Lower lobe of right lung (tissue), 2 donors: ENCODE measurements around the gene DPPA2. TPM values are rescaled to one million over a fixed set of nuclear protein-coding genes. Genes with fewer than 3 reads are reported as not detected.
A peak's percentile ranks its signal among the peaks of the same experiment; 100 is the strongest.

Experiments used
- ATAC-seq, 2 donors: fragments of 200-7000 bp; cut with Tn5 transposase; one replicate each; pipeline ENCODE4 v1.9.1; 2020 to 2022; ENCODE audit warnings: mild to moderate bottlenecking in 2 of 2, moderate library complexity in 2 of 2
- DNase-seq: peaks from one replicate; pipeline ENCODE4 v3.0.0-alpha.2; 2020
- H3K27ac ChIP-seq: fragments of 200-600 bp; one replicate; pipeline ENCODE4 v1.8.0; 2022
- H3K27me3 ChIP-seq: fragments of 200-600 bp; one replicate; pipeline ENCODE4 v1.8.0; 2022; ENCODE audit warnings: low read depth
- H3K36me3 ChIP-seq: fragments of 200-600 bp; one replicate; pipeline ENCODE4 v1.8.0; 2022; ENCODE audit warnings: mild to moderate bottlenecking
- H3K4me1 ChIP-seq: fragments of 200-600 bp; one replicate; pipeline ENCODE4 v1.8.0; 2022
- H3K4me3 ChIP-seq: fragments of 200-600 bp; one replicate; pipeline ENCODE4 v1.8.0; 2022; ENCODE audit warnings: mild to moderate bottlenecking
- H3K9me3 ChIP-seq: fragments of 200-600 bp; one replicate; pipeline ENCODE4 v1.8.0; 2022
- intact Hi-C: fragments of 100-400 bp; cut with DNase I; formaldehyde crosslinking; loops from one replicate; pipeline ENCODE4 v1.11.0; 2022
- total RNA-seq: library from RNA; stranded (reverse); fragmentation: NEBNext Ultra II Directional; extraction: Animal tissue kit (Norgen Biotek cat#: 25700); gene quantifications from one replicate; pipeline ENCODE4 v1.2.1, GENCODE V29; 2021
- TF ChIP-seq, protein P1 (sequence below): fragments of 200-600 bp; IDR thresholded peaks from one replicate; pipeline ENCODE4 v1.8.0; 2022; ENCODE audit warnings: antibody characterized with exemption, mild to moderate bottlenecking
- donor health status: DM: no; HTN: yes; CAD: no; lungs with severe emphysema.

DPPA2 gene
- total RNA-seq, 1 donor from 2014 or later = not detected

GRCh38 chr3:109313061-109313460, 3.3 kb downstream of the DPPA2 start:
- ATAC-seq (no peak), DNase-seq (no peak)
- Histone ChIP-seq H3K4me1 (no peaks in the 10 kb centered on the region), H3K27me3 (no peaks in the 10 kb centered on the region), H3K36me3 (no peaks in the 10 kb centered on the region), H3K4me3 (no peak overlapping the region), H3K9me3 (no peaks in the 10 kb centered on the region), H3K27ac (no peak overlapping the region)
- intact Hi-C loops = no loop called here
- TF ChIP-seq, protein P1, sequence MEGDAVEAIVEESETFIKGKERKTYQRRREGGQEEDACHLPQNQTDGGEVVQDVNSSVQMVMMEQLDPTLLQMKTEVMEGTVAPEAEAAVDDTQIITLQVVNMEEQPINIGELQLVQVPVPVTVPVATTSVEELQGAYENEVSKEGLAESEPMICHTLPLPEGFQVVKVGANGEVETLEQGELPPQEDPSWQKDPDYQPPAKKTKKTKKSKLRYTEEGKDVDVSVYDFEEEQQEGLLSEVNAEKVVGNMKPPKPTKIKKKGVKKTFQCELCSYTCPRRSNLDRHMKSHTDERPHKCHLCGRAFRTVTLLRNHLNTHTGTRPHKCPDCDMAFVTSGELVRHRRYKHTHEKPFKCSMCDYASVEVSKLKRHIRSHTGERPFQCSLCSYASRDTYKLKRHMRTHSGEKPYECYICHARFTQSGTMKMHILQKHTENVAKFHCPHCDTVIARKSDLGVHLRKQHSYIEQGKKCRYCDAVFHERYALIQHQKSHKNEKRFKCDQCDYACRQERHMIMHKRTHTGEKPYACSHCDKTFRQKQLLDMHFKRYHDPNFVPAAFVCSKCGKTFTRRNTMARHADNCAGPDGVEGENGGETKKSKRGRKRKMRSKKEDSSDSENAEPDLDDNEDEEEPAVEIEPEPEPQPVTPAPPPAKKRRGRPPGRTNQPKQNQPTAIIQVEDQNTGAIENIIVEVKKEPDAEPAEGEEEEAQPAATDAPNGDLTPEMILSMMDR = no peak

GRCh38 chr3:109297496-109297895, 18.8 kb downstream of the DPPA2 start:
- TF ChIP-seq, protein P1 = no peak
- H3K9me3 ChIP-seq = no peaks in the 10 kb centered on the region
- DNase-seq (no peak), ATAC-seq (no peak)
- intact Hi-C loops = no loop called here
- H3K4me3 ChIP-seq = no peak overlapping the region
- no peak overlapping the region for H3K27ac ChIP-seq
- H3K4me1 ChIP-seq = no peaks in the 10 kb centered on the region
- no peaks in the 10 kb centered on the region for H3K27me3 ChIP-seq
- H3K36me3 ChIP-seq = no peaks in the 10 kb centered on the region

DNA sequence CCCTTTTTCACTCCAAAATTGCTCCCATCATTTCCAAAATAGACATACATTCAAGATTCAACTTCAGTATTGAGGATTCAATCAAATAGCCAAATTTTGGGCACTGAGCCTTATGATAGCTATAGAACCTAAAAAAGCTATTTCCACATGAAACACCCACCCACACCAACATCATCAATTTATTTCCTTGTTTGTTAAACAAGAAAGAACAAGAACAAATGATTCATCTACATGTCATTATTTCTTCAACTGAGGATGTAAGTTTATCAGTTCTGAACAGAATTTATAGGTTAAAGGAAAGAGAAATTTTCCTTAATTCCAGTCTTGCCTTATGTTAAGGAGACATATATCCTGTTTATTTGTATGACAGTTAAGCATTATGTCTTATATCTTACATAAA, 32.2 kb downstream of the DPPA2 start:
- no peak overlapping the region for H3K4me3 ChIP-seq
- H3K36me3 ChIP-seq = no peaks in the 10 kb centered on the region
- no peaks in the 10 kb centered on the region for H3K4me1 ChIP-seq
- H3K27me3 ChIP-seq = no peaks in the 10 kb centered on the region
- ATAC-seq = no peak
- no peaks in the 10 kb centered on the region for H3K9me3 ChIP-seq
- DNase-seq = no peak
- intact Hi-C loops = no loop called here
- H3K27ac ChIP-seq = no peak overlapping the region
- TF ChIP-seq, protein P1 = no peak

DNA sequence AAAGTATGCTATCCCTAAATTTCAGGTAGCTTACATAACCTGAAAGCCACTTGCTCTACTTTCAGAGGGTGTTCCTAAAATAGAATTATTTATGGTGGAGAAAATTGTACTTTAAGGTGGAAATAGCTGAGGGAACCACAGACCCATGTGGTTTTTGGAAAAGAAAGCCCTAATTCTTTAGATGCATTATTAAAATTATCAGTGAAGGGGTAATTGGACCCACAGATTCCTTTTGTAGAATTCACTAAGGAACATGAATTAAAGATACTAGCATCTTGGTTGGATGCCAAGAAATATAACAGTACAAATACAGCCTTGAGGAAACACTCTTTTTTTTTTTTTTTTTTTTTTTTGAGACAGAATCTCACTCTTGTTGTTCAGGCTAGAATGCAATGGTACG, 37.8 kb downstream of the DPPA2 start:
- TF ChIP-seq, protein P1 = no peak
- no peak overlapping the region for H3K27ac ChIP-seq

GRCh38 chr3:109278141-109278540, 38.2 kb downstream of the DPPA2 start:
- H3K27ac ChIP-seq = no peak overlapping the region
- no peak for ATAC-seq
- intact Hi-C loops = no loop called here
- no peak for DNase-seq
- H3K9me3 ChIP-seq = no peaks in the 10 kb centered on the region
- no peaks in the 10 kb centered on the region for H3K27me3 ChIP-seq
- H3K4me1 ChIP-seq = no peaks in the 10 kb centered on the region
- TF ChIP-seq, protein P1 = no peak
- no peaks in the 10 kb centered on the region for H3K36me3 ChIP-seq
- no peak overlapping the region for H3K4me3 ChIP-seq

More for the DNA sequence above, 37.8 kb downstream of the DPPA2 start:
- no peak overlapping the region for H3K4me3 ChIP-seq
- no peaks in the 10 kb centered on the region for H3K36me3 ChIP-seq
- intact Hi-C loops = no loop called here
- no peak for ATAC-seq
- no peaks in the 10 kb centered on the region for H3K4me1 ChIP-seq
- no peak for DNase-seq
- H3K27me3 ChIP-seq = no peaks in the 10 kb centered on the region
- H3K9me3 ChIP-seq = no peaks in the 10 kb centered on the region

DNA sequence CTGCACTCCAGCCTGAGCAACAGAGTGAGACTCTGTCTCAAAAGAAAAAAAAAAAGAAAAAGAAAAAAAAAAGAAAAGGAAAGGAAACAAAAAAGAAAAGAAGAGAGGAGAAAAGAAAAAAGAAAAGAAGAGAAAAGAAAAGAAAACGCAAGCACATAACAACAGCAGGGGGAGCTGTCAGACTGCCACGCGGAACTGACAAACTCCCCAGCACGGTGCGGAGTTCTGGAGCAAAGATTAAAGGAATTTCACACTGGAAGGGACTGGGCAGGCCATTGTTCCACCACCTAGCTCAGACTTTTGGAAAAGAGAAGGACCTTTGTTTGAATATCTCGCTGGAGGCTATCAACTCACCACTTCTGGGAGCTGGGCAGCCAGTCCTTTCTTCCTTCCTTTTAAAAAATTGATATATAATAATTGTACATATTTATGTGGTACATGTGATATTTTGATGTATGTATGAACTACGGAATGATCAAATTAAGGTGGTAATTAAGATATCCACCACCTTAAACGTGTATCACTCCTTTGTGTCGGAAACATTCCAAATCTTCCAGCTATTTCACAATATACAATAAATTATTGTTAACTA, 40.5 kb downstream of the DPPA2 start:
- TF ChIP-seq, protein P1 = peak; percentile 44
- Histone ChIP-seq H3K4me3 (no peak overlapping the region), H3K4me1 (no peaks in the 10 kb centered on the region), H3K36me3 (no peaks in the 10 kb centered on the region), H3K27ac (no peak overlapping the region), H3K27me3 (no peaks in the 10 kb centered on the region), H3K9me3 (no peaks in the 10 kb centered on the region)
- DNase-seq = no peak
- intact Hi-C loops = no loop called here
- ATAC-seq = peak; percentile 65 to 66
